Measurements from ENCODE around the gene ATP10B.

ATP10B gene

GRCh38 chr5:160637357-160638090 lies 214.5 kb downstream of the ATP10B start:
- DNase-seq (ENCODE audit: low spot score): no peak

GRCh38 chr5:160635663-160636062 lies 216.3 kb downstream of the ATP10B start:
- DNase-seq (ENCODE audit: low spot score): no peak

- no peak for DNase-seq (ENCODE audit: low spot score)
These were observed 217.0 kb downstream of the ATP10B start for GRCh38 chr5:160635046-160635445.

GRCh38 chr5:160629003-160629402 lies 223.0 kb downstream of the ATP10B start:
- no peak for DNase-seq (ENCODE audit: low spot score)

GRCh38 chr5:160628619-160628968 lies 223.4 kb downstream of the ATP10B start:
- no peak for DNase-seq (ENCODE audit: low spot score)

GRCh38 chr5:160627921-160628618 lies 223.9 kb downstream of the ATP10B start:
- no peak for DNase-seq (ENCODE audit: low spot score)

- no peak for DNase-seq (ENCODE audit: low spot score)
These were observed 225.7 kb downstream of the ATP10B start for GRCh38 chr5:160626322-160626721.

- DNase-seq (ENCODE audit: low spot score): no peak
These were observed 230.5 kb downstream of the ATP10B start for GRCh38 chr5:160621526-160621925.

- no peak for DNase-seq (ENCODE audit: low spot score)
These were observed 231.6 kb downstream of the ATP10B start for GRCh38 chr5:160620401-160620800.

- DNase-seq (ENCODE audit: low spot score): no peak
These were observed 232.6 kb downstream of the ATP10B start for GRCh38 chr5:160619381-160619780.

GRCh38 chr5:160618286-160618685 lies 233.7 kb downstream of the ATP10B start:
- no peak for DNase-seq (ENCODE audit: low spot score)

GRCh38 chr5:160616712-160617497 lies 235.1 kb downstream of the ATP10B start:
- DNase-seq (ENCODE audit: low spot score): no peak

GRCh38 chr5:160614136-160614535 lies 237.9 kb downstream of the ATP10B start:
- DNase-seq (ENCODE audit: low spot score): no peak

GRCh38 chr5:160605266-160605665 lies 246.7 kb downstream of the ATP10B start:
- DNase-seq (ENCODE audit: low spot score): no peak

GRCh38 chr5:160604484-160604883 lies 247.5 kb downstream of the ATP10B start:
- no peak for DNase-seq (ENCODE audit: low spot score)

- DNase-seq (ENCODE audit: low spot score): no peak
These were observed 249.3 kb downstream of the ATP10B start for GRCh38 chr5:160602744-160603143.

GRCh38 chr5:160601046-160601445 lies 251.0 kb downstream of the ATP10B start:
- DNase-seq (ENCODE audit: low spot score): no peak

- no peak for DNase-seq (ENCODE audit: low spot score)
These were observed 278.7 kb downstream of the ATP10B start for GRCh38 chr5:160573318-160573717.

GRCh38 chr5:160567031-160567705 lies 284.8 kb downstream of the ATP10B start:
- no peak for DNase-seq (ENCODE audit: low spot score)

GRCh38 chr5:160565376-160565775 lies 286.6 kb downstream of the ATP10B start:
- no peak for DNase-seq (ENCODE audit: low spot score)

GRCh38 chr5:160556846-160557245 lies 295.2 kb downstream of the ATP10B start:
- peak; percentile 21 for DNase-seq (ENCODE audit: low spot score)

- DNase-seq (ENCODE audit: low spot score): no peak
These were observed 295.9 kb downstream of the ATP10B start for GRCh38 chr5:160555971-160556631.

Measured in AG08396 (cell line).